Measurements from ENCODE around the gene DENND6B.

GRCh38 chr22:50326956-50327710 is at the start of gene DENND6B:
- TF ChIP-seq, protein P1, sequence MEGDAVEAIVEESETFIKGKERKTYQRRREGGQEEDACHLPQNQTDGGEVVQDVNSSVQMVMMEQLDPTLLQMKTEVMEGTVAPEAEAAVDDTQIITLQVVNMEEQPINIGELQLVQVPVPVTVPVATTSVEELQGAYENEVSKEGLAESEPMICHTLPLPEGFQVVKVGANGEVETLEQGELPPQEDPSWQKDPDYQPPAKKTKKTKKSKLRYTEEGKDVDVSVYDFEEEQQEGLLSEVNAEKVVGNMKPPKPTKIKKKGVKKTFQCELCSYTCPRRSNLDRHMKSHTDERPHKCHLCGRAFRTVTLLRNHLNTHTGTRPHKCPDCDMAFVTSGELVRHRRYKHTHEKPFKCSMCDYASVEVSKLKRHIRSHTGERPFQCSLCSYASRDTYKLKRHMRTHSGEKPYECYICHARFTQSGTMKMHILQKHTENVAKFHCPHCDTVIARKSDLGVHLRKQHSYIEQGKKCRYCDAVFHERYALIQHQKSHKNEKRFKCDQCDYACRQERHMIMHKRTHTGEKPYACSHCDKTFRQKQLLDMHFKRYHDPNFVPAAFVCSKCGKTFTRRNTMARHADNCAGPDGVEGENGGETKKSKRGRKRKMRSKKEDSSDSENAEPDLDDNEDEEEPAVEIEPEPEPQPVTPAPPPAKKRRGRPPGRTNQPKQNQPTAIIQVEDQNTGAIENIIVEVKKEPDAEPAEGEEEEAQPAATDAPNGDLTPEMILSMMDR (IDR thresholded peaks at IDR 0.05; ENCODE audit: low read depth, low read length, missing input control): peak; percentile 90
- TF ChIP-seq ZBTB33 (IDR thresholded peaks at IDR 0.05) (no peak), REST (IDR thresholded peaks at IDR 0.05) (no peak), RAD21 (IDR thresholded peaks at IDR 0.05) (peak; percentile 6 to 38), JUND (IDR thresholded peaks at IDR 0.05) (no peak), YY1 (IDR thresholded peaks at IDR 0.05) (no peak), ATF3 (IDR thresholded peaks at IDR 0.05) (no peak), TAF1 (conservative IDR thresholded peaks at IDR 0.05) (no peak), FOXA2 (IDR thresholded peaks at IDR 0.05) (no peak), GABPA (IDR thresholded peaks at IDR 0.05 in 1 of 2, conservative IDR thresholded peaks at IDR 0.05 in 1 of 2) (peak in 1 of 2 donors; percentile 43)

Measured in liver (tissue), 3 donors.